Measurements from ENCODE around the gene PPFIBP2. TPM values are rescaled to one million over a fixed set of nuclear protein-coding genes. Genes with fewer than 3 reads are reported as not detected.
A peak's percentile ranks its signal among the peaks of the same experiment; 100 is the strongest.

Gene PPFIBP2
- total RNA-seq, 4 donors from 2014 or later, result 28.1 to 61.1 (median 49.4) TPM

DNA sequence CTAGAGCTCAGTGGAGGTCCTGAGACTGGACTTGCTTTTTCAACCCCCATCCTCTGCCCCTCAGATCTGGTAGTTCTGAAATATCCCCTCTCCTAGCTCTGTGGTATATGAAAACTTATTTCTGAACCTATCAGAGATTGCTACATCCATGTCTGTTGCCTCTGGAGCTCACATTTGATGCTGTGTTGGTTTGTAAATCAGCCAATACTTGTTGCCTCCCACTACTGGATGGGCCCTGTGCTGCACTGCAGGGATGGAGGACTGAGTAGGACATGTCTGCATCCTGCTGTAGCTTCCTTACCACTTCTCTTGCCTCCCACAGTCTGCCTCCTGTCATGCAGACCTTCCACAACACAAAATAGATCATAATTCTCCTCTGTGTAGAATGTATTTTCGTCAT lies 23.3 kb upstream of the PPFIBP2 start:
- no peak for DNase-seq
- Histone ChIP-seq H3K4me1 (peaks cover 6 to 18% (median 6%) of the 10 kb centered on the region in 3 donors), H3K9me3 (no peaks in the 10 kb centered on the region), H3K27ac (peak overlapping the region in 1 of 4 donors; percentile 79), H3K27me3 (no peaks in the 10 kb centered on the region), H3K36me3 (no peaks in the 10 kb centered on the region), H3K4me3 (no peak overlapping the region)
- TF ChIP-seq, protein P1, sequence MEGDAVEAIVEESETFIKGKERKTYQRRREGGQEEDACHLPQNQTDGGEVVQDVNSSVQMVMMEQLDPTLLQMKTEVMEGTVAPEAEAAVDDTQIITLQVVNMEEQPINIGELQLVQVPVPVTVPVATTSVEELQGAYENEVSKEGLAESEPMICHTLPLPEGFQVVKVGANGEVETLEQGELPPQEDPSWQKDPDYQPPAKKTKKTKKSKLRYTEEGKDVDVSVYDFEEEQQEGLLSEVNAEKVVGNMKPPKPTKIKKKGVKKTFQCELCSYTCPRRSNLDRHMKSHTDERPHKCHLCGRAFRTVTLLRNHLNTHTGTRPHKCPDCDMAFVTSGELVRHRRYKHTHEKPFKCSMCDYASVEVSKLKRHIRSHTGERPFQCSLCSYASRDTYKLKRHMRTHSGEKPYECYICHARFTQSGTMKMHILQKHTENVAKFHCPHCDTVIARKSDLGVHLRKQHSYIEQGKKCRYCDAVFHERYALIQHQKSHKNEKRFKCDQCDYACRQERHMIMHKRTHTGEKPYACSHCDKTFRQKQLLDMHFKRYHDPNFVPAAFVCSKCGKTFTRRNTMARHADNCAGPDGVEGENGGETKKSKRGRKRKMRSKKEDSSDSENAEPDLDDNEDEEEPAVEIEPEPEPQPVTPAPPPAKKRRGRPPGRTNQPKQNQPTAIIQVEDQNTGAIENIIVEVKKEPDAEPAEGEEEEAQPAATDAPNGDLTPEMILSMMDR (IDR thresholded peaks at IDR 0.05), result no peak
- TF ChIP-seq POLR2A (IDR thresholded peaks at IDR 0.05), result no peak
- intact Hi-C loops (cut with DNase I), result no loop called here
- WGBS, 2 donors, result 81 to 92% methylated on average over 1 of the region's 1 CpG

DNA sequence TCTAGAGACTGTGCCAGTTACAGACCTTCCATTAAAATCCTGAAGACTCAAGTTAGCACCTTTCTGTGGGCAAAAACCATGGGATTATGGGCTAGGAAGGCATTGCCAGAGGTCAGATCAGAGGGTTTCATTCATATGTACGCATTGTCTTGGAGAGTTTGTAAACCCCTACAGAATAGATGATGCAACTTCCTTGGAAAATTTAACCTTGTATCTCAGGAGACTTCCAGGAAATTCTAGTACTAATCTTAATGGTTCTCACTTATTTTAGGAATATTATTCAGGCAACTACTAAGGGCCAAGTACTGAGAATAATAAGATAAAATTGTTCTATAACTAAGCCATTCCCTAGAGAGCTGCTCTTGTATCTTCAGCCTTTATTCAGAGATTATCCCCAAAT lies 21.5 kb upstream of the PPFIBP2 start:
- no peaks in the 10 kb centered on the region for H3K9me3 ChIP-seq
- no peaks in the 10 kb centered on the region for H3K36me3 ChIP-seq
- H3K27ac ChIP-seq, result no peak overlapping the region
- intact Hi-C loops (cut with DNase I), result no loop called here
- no peak overlapping the region for H3K4me3 ChIP-seq
- no peak for DNase-seq
- peaks cover 6 to 18% (median 6%) of the 10 kb centered on the region in 3 donors for H3K4me1 ChIP-seq
- H3K27me3 ChIP-seq, result no peaks in the 10 kb centered on the region
- WGBS, 2 donors, result 76 to 100% methylated on average over 1 of the region's 1 CpG
- TF ChIP-seq, protein P1 (IDR thresholded peaks at IDR 0.05), result no peak
- TF ChIP-seq POLR2A (IDR thresholded peaks at IDR 0.05), result no peak

- 65 to 81% methylated on average over 2 of the region's 2 CpGs for WGBS, 2 donors
- TF ChIP-seq POLR2A (IDR thresholded peaks at IDR 0.05), result no peak
- TF ChIP-seq, protein P1 (IDR thresholded peaks at IDR 0.05), result no peak
These were observed 20.1 kb upstream of the PPFIBP2 start for GRCh38 chr11:7493670-7494069.

GRCh38 chr11:7494086-7494745 lies 19.6 kb upstream of the PPFIBP2 start:
- no peaks in the 10 kb centered on the region for H3K36me3 ChIP-seq
- TF ChIP-seq POLR2A (IDR thresholded peaks at IDR 0.05), result no peak
- TF ChIP-seq, protein P1 (IDR thresholded peaks at IDR 0.05), result no peak
- H3K27me3 ChIP-seq, result no peaks in the 10 kb centered on the region
- WGBS, 2 donors, result 40 to 55% methylated on average over 5 of the region's 5 CpGs
- no peak overlapping the region for H3K4me3 ChIP-seq
- DNase-seq, result no peak
- intact Hi-C loops (cut with DNase I), result no loop called here
- peaks cover 6 to 18% (median 6%) of the 10 kb centered on the region in 3 donors for H3K4me1 ChIP-seq
- no peak overlapping the region for H3K27ac ChIP-seq
- H3K9me3 ChIP-seq, result no peaks in the 10 kb centered on the region

More at GRCh38 chr11:7493670-7494069, 20.1 kb upstream of the PPFIBP2 start:
- H3K4me1 ChIP-seq, result peaks cover 6 to 18% (median 6%) of the 10 kb centered on the region in 3 donors
- H3K27ac ChIP-seq, result no peak overlapping the region
- no peak overlapping the region for H3K4me3 ChIP-seq
- H3K27me3 ChIP-seq, result no peaks in the 10 kb centered on the region
- DNase-seq, result no peak
- intact Hi-C loops (cut with DNase I), result no loop called here
- H3K36me3 ChIP-seq, result no peaks in the 10 kb centered on the region
- H3K9me3 ChIP-seq, result no peaks in the 10 kb centered on the region

DNA sequence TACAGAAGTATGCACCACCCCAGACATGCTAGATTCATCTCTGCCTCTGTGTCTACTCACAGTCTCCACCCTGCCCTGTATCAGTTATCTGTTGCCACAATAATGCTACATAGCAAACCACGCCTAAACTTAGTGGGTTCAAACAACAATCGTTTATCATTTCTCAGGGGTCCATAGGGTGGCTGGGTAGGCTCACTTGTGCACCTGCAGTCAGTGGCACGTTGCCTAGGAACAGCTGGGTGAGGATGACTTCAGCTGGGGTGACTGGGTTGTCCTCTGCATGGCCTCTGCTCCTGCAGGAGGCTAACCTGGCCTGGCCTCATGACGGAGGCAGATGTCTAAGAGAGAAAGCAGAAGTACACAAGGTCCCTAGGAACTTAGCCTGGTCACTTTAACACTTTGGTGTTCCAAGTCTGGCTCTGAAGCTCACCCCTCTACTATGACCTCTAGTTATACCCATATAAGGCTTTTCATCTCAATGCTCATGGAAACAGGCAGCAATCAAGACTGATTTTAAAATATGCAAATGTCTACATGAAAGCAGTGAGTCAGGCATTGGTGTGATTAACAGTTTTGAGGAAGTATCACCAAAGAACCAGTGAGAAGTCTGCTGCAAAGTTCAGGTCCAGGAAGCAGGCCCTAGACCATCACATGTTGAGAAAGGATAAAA lies 17.8 kb upstream of the PPFIBP2 start:
- DNase-seq, result no peak
- no peaks in the 10 kb centered on the region for H3K9me3 ChIP-seq

More for the DNA sequence above, 17.8 kb upstream of the PPFIBP2 start:
- intact Hi-C loops (cut with DNase I), result no loop called here
- H3K36me3 ChIP-seq, result no peaks in the 10 kb centered on the region
- 75% methylated on average over 4 of the region's 4 CpGs for WGBS, 2 donors
- no peak overlapping the region for H3K4me3 ChIP-seq
- peak overlapping the region in 2 of 4 donors; percentile 25 to 42 for H3K27ac ChIP-seq
- H3K4me1 ChIP-seq, result peaks cover 6 to 18% (median 6%) of the 10 kb centered on the region in 3 donors
- TF ChIP-seq, protein P1 (IDR thresholded peaks at IDR 0.05), result no peak
- no peak for TF ChIP-seq POLR2A (IDR thresholded peaks at IDR 0.05)
- no peaks in the 10 kb centered on the region for H3K27me3 ChIP-seq

All from esophagus squamous epithelium (tissue), 5 donors.